CD4-positive, CD25-positive, alpha-beta regulatory T cell (primary cell): ENCODE measurements around the gene GADD45GIP1. TPM values are rescaled to one million over a fixed set of nuclear protein-coding genes. Genes with fewer than 3 reads are reported as not detected.

Experiments
- ATAC-seq, 2 donors: fragments of 150-1000 bp; cut with Tn5 transposase; one replicate each; pipeline ENCODE4 v1.10.0; 2021; ENCODE audit warnings: low read depth in 2 of 2, moderate number of reproducible peaks in 2 of 2, moderate library complexity in 1 of 2
- DNase-seq, 3 donors: peaks; one replicate each; pipeline versions ENCODE4 v3.0.0 to v3.0.0-alpha.2; 2012 to 2022; ENCODE audit warnings: mixed read lengths in 1 of 3
- H3K27ac ChIP-seq: one replicate; pipeline ENCODE4 v1.7.0; 2013; ENCODE audit warnings: mild to moderate bottlenecking, low read length; ENCODE audit not compliant: insufficient read depth, poor library complexity, severe bottlenecking
- H3K27me3 ChIP-seq: one replicate; pipeline ENCODE4 v1.7.0; 2013; ENCODE audit warnings: low read length; ENCODE audit not compliant: control insufficient read depth, insufficient read depth
- H3K36me3 ChIP-seq: one replicate; pipeline ENCODE4 v1.7.0; 2013; ENCODE audit warnings: mild to moderate bottlenecking, low read length, moderate library complexity; ENCODE audit not compliant: control insufficient read depth, insufficient read depth
- H3K4me1 ChIP-seq: 2 replicates; pipeline ENCODE4 v1.7.0; 2013; ENCODE audit warnings: mild to moderate bottlenecking, low read length; ENCODE audit not compliant: insufficient read depth, control insufficient read depth, poor library complexity, severe bottlenecking
- H3K4me3 ChIP-seq: one replicate; pipeline ENCODE4 v1.7.0; 2013; ENCODE audit warnings: low read depth, mild to moderate bottlenecking, low read length, moderate library complexity
- H3K9me3 ChIP-seq, 2 experiments: 1 replicate in 1 of 2; 2 replicates in 1 of 2; pipeline ENCODE4 v1.7.0; 2013; ENCODE audit warnings: low read length in 2 of 2, mild to moderate bottlenecking in 1 of 2, moderate library complexity in 1 of 2; ENCODE audit not compliant: control insufficient read depth in 2 of 2
- H3K27ac Mint-ChIP-seq, 3 donors: one replicate each; pipeline ENCODE4 v1.8.0; 2020 to 2022; ENCODE audit warnings: mild to moderate bottlenecking in 3 of 3, mixed read lengths in 3 of 3, moderate library complexity in 2 of 3
- H3K27me3 Mint-ChIP-seq: one replicate; pipeline ENCODE4 v1.8.0; 2022; ENCODE audit warnings: mild to moderate bottlenecking, mixed read lengths
- H3K36me3 Mint-ChIP-seq: one replicate; pipeline ENCODE4 v1.8.0; 2020; ENCODE audit warnings: mixed read lengths
- H3K4me1 Mint-ChIP-seq, 4 donors: one replicate each; pipeline ENCODE4 v1.8.0; 2020 to 2022; ENCODE audit warnings: mixed read lengths in 4 of 4, mild to moderate bottlenecking in 1 of 4
- H3K4me3 Mint-ChIP-seq, 4 donors: one replicate each; pipeline ENCODE4 v1.8.0; 2020 to 2022; ENCODE audit warnings: mild to moderate bottlenecking in 4 of 4, mixed read lengths in 4 of 4, moderate library complexity in 3 of 4
- H3K9me3 Mint-ChIP-seq, 7 donors: one replicate each; pipeline ENCODE4 v1.8.0; 2020 to 2022; ENCODE audit warnings: mixed read lengths in 7 of 7, mild to moderate bottlenecking in 3 of 7, moderate library complexity in 2 of 7
- polyA plus RNA-seq, 4 donors: library from polyadenylated mRNA; unstranded; fragments of 300-500 nt; fragmentation: Illumina TruSeq; gene quantifications; one replicate each; pipeline ENCODE4 v1.2.3, GENCODE V29; 2021
- total RNA-seq: library from RNA; stranded (reverse); gene quantifications from one replicate; pipeline ENCODE4 v1.2.3, GENCODE V29; 2022

The GADD45GIP1 gene
- total and polyA plus RNA-seq, 5 donors from 2014 or later: 7.4 to 71.9 (median 65.3) TPM

- H3K27me3 Mint-ChIP-seq: peaks cover 9% of the 10 kb centered on the region
- H3K27ac ChIP-seq: no peak overlapping the region
Observed at GRCh38 chr19:12985049-12985776, 28.2 kb upstream of the GADD45GIP1 start.

DNA sequence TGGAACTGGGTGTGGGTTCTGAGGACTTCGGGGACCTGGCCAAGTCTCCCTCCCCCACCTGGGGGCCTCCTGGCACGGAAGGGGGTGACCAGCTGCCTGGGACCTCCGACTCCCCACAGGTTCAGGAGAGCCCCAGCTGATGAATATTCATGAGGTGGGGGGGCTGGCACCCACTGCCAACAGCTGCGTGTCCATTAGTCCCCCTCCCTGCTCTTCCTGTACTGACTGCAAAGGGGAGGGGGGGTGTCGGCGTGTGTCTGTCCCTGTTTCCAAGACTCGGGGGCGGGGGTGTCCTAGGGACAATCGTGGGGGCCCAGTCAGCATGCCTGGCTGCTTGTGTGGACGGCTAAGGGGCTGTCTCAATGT lies 27.6 kb upstream of the GADD45GIP1 start:
- DNase-seq (no peak), ATAC-seq (no peak)
- H3K36me3 ChIP-seq: no peaks in the 10 kb centered on the region
- Mint-ChIP-seq H3K27me3 (peaks cover 9% of the 10 kb centered on the region), H3K36me3 (no peaks in the 10 kb centered on the region), H3K9me3 (no peaks in the 10 kb centered on the region), H3K4me3 (no peak overlapping the region), H3K4me1 (peaks cover 0 to 2% (median 0%) of the 10 kb centered on the region in 4 donors), H3K27ac (no peak overlapping the region)
- peaks cover 12% of the 10 kb centered on the region for H3K4me1 ChIP-seq
- no peak overlapping the region for H3K27ac ChIP-seq
- no peaks in the 10 kb centered on the region for H3K9me3 ChIP-seq
- H3K27me3 ChIP-seq: no peaks in the 10 kb centered on the region
- no peak overlapping the region for H3K4me3 ChIP-seq

More at GRCh38 chr19:12985049-12985776, 28.2 kb upstream of the GADD45GIP1 start:
- H3K36me3 Mint-ChIP-seq: no peaks in the 10 kb centered on the region
- H3K27ac Mint-ChIP-seq: peak overlapping the region in 2 of 3 donors; percentile 11 to 83
- Histone ChIP-seq H3K4me3 (no peak overlapping the region), H3K4me1 (peaks cover 12% of the 10 kb centered on the region), H3K36me3 (no peaks in the 10 kb centered on the region), H3K27me3 (no peaks in the 10 kb centered on the region), H3K9me3 (no peaks in the 10 kb centered on the region)
- DNase-seq (no peak), ATAC-seq (no peak)
- peaks cover 0 to 2% (median 0%) of the 10 kb centered on the region in 4 donors for H3K4me1 Mint-ChIP-seq
- peak overlapping the region in 1 of 4 donors; percentile 38 for H3K4me3 Mint-ChIP-seq
- no peaks in the 10 kb centered on the region for H3K9me3 Mint-ChIP-seq

- H3K27ac Mint-ChIP-seq: no peak overlapping the region
- no peak for ATAC-seq
- no peaks in the 10 kb centered on the region for H3K9me3 Mint-ChIP-seq
- peaks cover 9% of the 10 kb centered on the region for H3K27me3 Mint-ChIP-seq
- Histone ChIP-seq H3K9me3 (no peaks in the 10 kb centered on the region), H3K27me3 (no peaks in the 10 kb centered on the region), H3K36me3 (no peaks in the 10 kb centered on the region), H3K4me1 (peaks cover 12% of the 10 kb centered on the region), H3K4me3 (no peak overlapping the region), H3K27ac (no peak overlapping the region)
- peaks cover 0 to 2% (median 0%) of the 10 kb centered on the region in 4 donors for H3K4me1 Mint-ChIP-seq
- no peak for DNase-seq
- H3K36me3 Mint-ChIP-seq: no peaks in the 10 kb centered on the region
- no peak overlapping the region for H3K4me3 Mint-ChIP-seq
Observed at GRCh38 chr19:12984143-12984627, 27.2 kb upstream of the GADD45GIP1 start.

GRCh38 chr19:12983542-12984142 lies 26.6 kb upstream of the GADD45GIP1 start:
- peak; percentile 61 to 78 (median 74) for DNase-seq
- Mint-ChIP-seq H3K9me3 (no peaks in the 10 kb centered on the region), H3K36me3 (no peaks in the 10 kb centered on the region), H3K4me3 (no peak overlapping the region), H3K27ac (no peak overlapping the region), H3K27me3 (peaks cover 9% of the 10 kb centered on the region), H3K4me1 (peaks cover 0 to 2% (median 0%) of the 10 kb centered on the region in 4 donors)
- H3K9me3 ChIP-seq: no peaks in the 10 kb centered on the region
- peak; percentile 80 to 84 for ATAC-seq
- H3K4me1 ChIP-seq: peaks cover 12% of the 10 kb centered on the region
- no peak overlapping the region for H3K4me3 ChIP-seq
- no peak overlapping the region for H3K27ac ChIP-seq
- H3K36me3 ChIP-seq: no peaks in the 10 kb centered on the region
- H3K27me3 ChIP-seq: peaks cover 1% of the 10 kb centered on the region

DNA sequence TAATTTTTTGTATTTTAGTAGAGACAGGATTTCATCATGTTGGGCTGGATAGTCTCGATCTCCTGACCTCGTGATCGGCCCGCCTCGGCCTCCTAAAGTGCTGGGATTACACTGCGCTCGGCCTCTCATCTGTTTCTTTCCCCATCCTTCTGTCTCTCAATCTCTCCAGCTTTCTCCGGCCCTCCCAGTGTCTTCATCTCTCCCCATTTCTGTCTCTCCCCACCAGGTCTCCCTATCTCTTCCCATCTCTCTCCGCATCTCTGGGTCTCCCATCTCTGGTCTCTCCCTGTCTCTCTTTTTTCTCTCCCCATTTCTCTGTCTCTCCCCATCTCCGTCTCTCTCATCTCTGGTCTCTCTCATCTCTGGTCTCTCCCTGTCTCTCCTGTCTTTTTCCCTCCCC lies 26.1 kb upstream of the GADD45GIP1 start:
- H3K9me3 Mint-ChIP-seq: no peaks in the 10 kb centered on the region
- no peak overlapping the region for H3K27ac Mint-ChIP-seq
- no peak overlapping the region for H3K4me3 Mint-ChIP-seq
- no peak for DNase-seq
- H3K27me3 ChIP-seq: peaks cover 3% of the 10 kb centered on the region
- no peaks in the 10 kb centered on the region for H3K9me3 ChIP-seq
- H3K4me3 ChIP-seq: no peak overlapping the region
- peaks cover 0 to 2% (median 0%) of the 10 kb centered on the region in 4 donors for H3K4me1 Mint-ChIP-seq
- no peak for ATAC-seq
- H3K36me3 ChIP-seq: no peaks in the 10 kb centered on the region
- H3K27me3 Mint-ChIP-seq: peaks cover 12% of the 10 kb centered on the region
- no peaks in the 10 kb centered on the region for H3K36me3 Mint-ChIP-seq
- peaks cover 12% of the 10 kb centered on the region for H3K4me1 ChIP-seq
- no peak overlapping the region for H3K27ac ChIP-seq

DNA sequence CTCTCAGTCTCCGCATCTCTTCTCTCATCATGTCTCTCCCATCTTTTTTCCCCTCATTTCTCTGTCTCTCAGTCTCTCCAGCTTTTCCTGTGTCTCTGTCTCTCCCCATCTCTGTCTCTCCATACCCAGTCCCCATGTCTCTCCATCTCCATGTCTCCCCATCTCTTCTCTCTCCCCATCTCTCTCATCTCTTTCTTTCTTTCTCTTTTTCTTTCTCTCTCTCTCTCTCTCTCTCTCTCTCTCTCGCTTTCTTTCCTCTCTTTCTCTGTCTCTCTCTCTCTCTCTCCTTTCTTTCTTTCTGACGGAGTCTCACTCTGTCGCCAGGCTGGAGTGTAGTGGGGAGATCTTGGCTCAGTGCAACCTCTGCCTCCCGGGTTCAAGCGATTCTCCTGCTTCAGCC lies 25.6 kb upstream of the GADD45GIP1 start:
- Histone ChIP-seq H3K27ac (no peak overlapping the region), H3K4me3 (no peak overlapping the region), H3K36me3 (no peaks in the 10 kb centered on the region), H3K4me1 (peaks cover 12% of the 10 kb centered on the region), H3K27me3 (peaks cover 3% of the 10 kb centered on the region), H3K9me3 (no peaks in the 10 kb centered on the region)
- H3K36me3 Mint-ChIP-seq: no peaks in the 10 kb centered on the region
- peaks cover 16% of the 10 kb centered on the region for H3K27me3 Mint-ChIP-seq
- no peak overlapping the region for H3K27ac Mint-ChIP-seq
- peaks cover 0 to 4% (median under 1%) of the 10 kb centered on the region in 4 donors for H3K4me1 Mint-ChIP-seq
- no peak for ATAC-seq
- DNase-seq: no peak
- no peak overlapping the region for H3K4me3 Mint-ChIP-seq
- no peaks in the 10 kb centered on the region for H3K9me3 Mint-ChIP-seq

DNA sequence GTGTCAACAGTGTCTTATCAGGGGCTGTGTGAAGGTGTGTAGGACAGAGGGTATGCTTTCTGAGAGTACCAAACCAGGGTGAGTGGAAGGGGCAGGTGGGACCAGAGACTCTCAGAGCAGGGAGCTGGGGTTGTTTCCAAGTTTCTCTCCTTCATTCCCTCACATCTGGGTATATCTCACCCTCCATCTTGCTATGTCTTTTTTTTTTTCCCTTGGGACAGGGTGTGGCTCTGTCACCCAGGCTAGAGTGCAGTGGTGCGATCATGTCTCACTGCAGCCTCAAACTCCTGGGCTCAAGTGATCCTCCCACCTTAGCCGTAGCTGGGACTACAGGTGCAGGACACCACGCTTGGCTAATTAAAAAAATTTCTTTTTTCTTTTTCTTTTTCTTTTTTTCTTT lies 23.0 kb upstream of the GADD45GIP1 start:
- peaks cover 0 to 4% (median under 1%) of the 10 kb centered on the region in 4 donors for H3K4me1 Mint-ChIP-seq
- H3K9me3 Mint-ChIP-seq: no peaks in the 10 kb centered on the region
- no peak overlapping the region for H3K4me3 ChIP-seq
- H3K9me3 ChIP-seq: no peaks in the 10 kb centered on the region
- no peak overlapping the region for H3K27ac Mint-ChIP-seq
- no peaks in the 10 kb centered on the region for H3K36me3 ChIP-seq
- no peak overlapping the region for H3K27ac ChIP-seq
- DNase-seq (no peak), ATAC-seq (no peak)
- peaks cover 3% of the 10 kb centered on the region for H3K36me3 Mint-ChIP-seq
- H3K4me3 Mint-ChIP-seq: no peak overlapping the region
- H3K4me1 ChIP-seq: peaks cover 12% of the 10 kb centered on the region
- H3K27me3 Mint-ChIP-seq: peaks cover 18% of the 10 kb centered on the region
- H3K27me3 ChIP-seq: peaks cover 5% of the 10 kb centered on the region
